Keratinocyte (primary cell): ENCODE data around the gene SPATA31C1. TPM values are rescaled to one million over a fixed set of nuclear protein-coding genes. Genes with fewer than 3 reads are reported as not detected.
A peak's percentile ranks its signal among the peaks of the same experiment; 100 is the strongest.

Experiments used
- DNase-seq: peaks from one replicate; pipeline ENCODE4 v3.0.0-alpha.2; 2011; ENCODE audit warnings: low read depth, missing footprints, low spot score
- FAIRE-seq: peaks from 2 replicates; lab custom pipeline; 2011; peaks lifted over from hg19 to GRCh38; lab: Jason Lieb, UNC
- H2AFZ ChIP-seq: 2 replicates; pipeline ENCODE4 v1.6.0; 2012; ENCODE audit warnings: low read length, control low read depth, inconsistent platforms; ENCODE audit not compliant: control insufficient read depth
- H3K27ac ChIP-seq: 2 replicates; pipeline ENCODE4 v1.5.1; 2011; ENCODE audit warnings: low read length; ENCODE audit not compliant: control insufficient read depth, insufficient read depth
- H3K27me3 ChIP-seq: 3 replicates; pipeline ENCODE4 v1.6.0; 2011; ENCODE audit warnings: low read length; ENCODE audit not compliant: control insufficient read depth, insufficient read depth; ENCODE audit errors: extremely low read depth
- H3K36me3 ChIP-seq, 2 experiments: 2 replicates in 1 of 2; 3 replicates in 1 of 2; pipeline ENCODE4 v1.5.1; 2011; ENCODE audit warnings: low read length in 2 of 2, mild to moderate bottlenecking in 1 of 2; ENCODE audit not compliant: control insufficient read depth in 2 of 2, insufficient read depth in 2 of 2; ENCODE audit errors: extremely low read depth in 1 of 2
- H3K4me1 ChIP-seq: 3 replicates; pipeline ENCODE4 v1.5.1; 2011; ENCODE audit warnings: low read length; ENCODE audit not compliant: control insufficient read depth, insufficient read depth; ENCODE audit errors: extremely low read depth
- H3K4me2 ChIP-seq: 3 replicates; pipeline ENCODE4 v1.6.0; 2011; ENCODE audit warnings: low read depth, low read length; ENCODE audit not compliant: control insufficient read depth, insufficient read depth; ENCODE audit errors: extremely low read depth
- H3K4me3 ChIP-seq, 3 experiments: fragments of 200-600 bp in 1 of 3; sonication (generic) in 1 of 3; 2 replicates in 2 of 3; 3 replicates in 1 of 3; pipeline ENCODE4 v1.5.1; 2011 to 2016; ENCODE audit warnings: low read length in 3 of 3, mild to moderate bottlenecking in 3 of 3, control low read depth in 2 of 3, inconsistent platforms in 1 of 3, low read depth in 1 of 3, mixed read lengths in 1 of 3, mixed run types in 1 of 3, moderate library complexity in 1 of 3; ENCODE audit not compliant: control insufficient read depth in 2 of 3, insufficient read depth in 2 of 3; ENCODE audit errors: extremely low read depth in 1 of 3
- H3K79me2 ChIP-seq: 2 replicates; pipeline ENCODE4 v1.6.0; 2012; ENCODE audit warnings: low read length; ENCODE audit not compliant: control insufficient read depth, insufficient read depth
- H3K9ac ChIP-seq: 3 replicates; pipeline ENCODE4 v1.6.0; 2011; ENCODE audit warnings: low read length; ENCODE audit not compliant: control insufficient read depth, insufficient read depth; ENCODE audit errors: extremely low read depth
- H3K9me1 ChIP-seq: 3 replicates; pipeline ENCODE4 v1.6.0; 2011; ENCODE audit warnings: low read length; ENCODE audit not compliant: control insufficient read depth, insufficient read depth; ENCODE audit errors: extremely low read depth
- H3K9me3 ChIP-seq: 2 replicates; pipeline ENCODE4 v1.5.1; 2012; ENCODE audit warnings: low read depth, low read length; ENCODE audit not compliant: control insufficient read depth
- H4K20me1 ChIP-seq: 3 replicates; pipeline ENCODE4 v1.6.0; 2011; ENCODE audit warnings: low read length; ENCODE audit not compliant: control insufficient read depth, insufficient read depth; ENCODE audit errors: extremely low read depth
- CTCF ChIP-seq, 3 experiments: IDR thresholded peaks in 1 of 3; conservative IDR thresholded peaks in 1 of 3; optimal IDR thresholded peaks in 1 of 3; 2 replicates in 2 of 3; 3 replicates in 1 of 3; pipeline versions ENCODE3 to v1.5.1; 2011; ENCODE audit warnings: low read length in 3 of 3, mild to moderate bottlenecking in 3 of 3, moderate library complexity in 2 of 3, control low read depth in 1 of 3, inconsistent platforms in 1 of 3; ENCODE audit not compliant: insufficient read depth in 2 of 3; ENCODE audit errors: extremely low read depth in 1 of 3
- EZH2 ChIP-seq: IDR thresholded peaks from one replicate; pipeline ENCODE4 v1.6.1; 2012; ENCODE audit warnings: inconsistent platforms, mild to moderate bottlenecking, low read length, moderate library complexity
- dilution Hi-C: fragments of 300-500 bp; cut with MboI; formaldehyde crosslinking; loops from one replicate; pipeline ENCODE4 v1.7.0; 2020; ENCODE audit warnings: low sequenced_read_pairs; ENCODE audit not compliant: extremely low pct_ligation_motif_present
- polyA plus RNA-seq, 5 experiments: library from polyadenylated mRNA; depleted of rRNA in 3 of 5; stranded (reverse) in 3 of 5; stranded (forward) in 1 of 5; unstranded in 1 of 5; fragments of >200 nt; gene quantifications; 1 replicate in 1 of 5; 2 replicates in 3 of 5; 3 replicates in 1 of 5; pipeline versions ENCODE4 v1.2.1 to v1.2.3, GENCODE V29; 2011 to 2012; ENCODE audit warnings: missing spikeins in 2 of 5, low read depth in 1 of 5, low replicate concordance in 1 of 5

The SPATA31C1 gene
- polyA plus RNA-seq, 1 donor (not counting 4 experiments of a cell fraction or from before 2014, with no cell fraction given), result not detected

GRCh38 chr9:87950296-87950695 lies 32.5 kb downstream of the SPATA31C1 start:
- H3K9me3 ChIP-seq, result no peaks in the 10 kb centered on the region

DNA sequence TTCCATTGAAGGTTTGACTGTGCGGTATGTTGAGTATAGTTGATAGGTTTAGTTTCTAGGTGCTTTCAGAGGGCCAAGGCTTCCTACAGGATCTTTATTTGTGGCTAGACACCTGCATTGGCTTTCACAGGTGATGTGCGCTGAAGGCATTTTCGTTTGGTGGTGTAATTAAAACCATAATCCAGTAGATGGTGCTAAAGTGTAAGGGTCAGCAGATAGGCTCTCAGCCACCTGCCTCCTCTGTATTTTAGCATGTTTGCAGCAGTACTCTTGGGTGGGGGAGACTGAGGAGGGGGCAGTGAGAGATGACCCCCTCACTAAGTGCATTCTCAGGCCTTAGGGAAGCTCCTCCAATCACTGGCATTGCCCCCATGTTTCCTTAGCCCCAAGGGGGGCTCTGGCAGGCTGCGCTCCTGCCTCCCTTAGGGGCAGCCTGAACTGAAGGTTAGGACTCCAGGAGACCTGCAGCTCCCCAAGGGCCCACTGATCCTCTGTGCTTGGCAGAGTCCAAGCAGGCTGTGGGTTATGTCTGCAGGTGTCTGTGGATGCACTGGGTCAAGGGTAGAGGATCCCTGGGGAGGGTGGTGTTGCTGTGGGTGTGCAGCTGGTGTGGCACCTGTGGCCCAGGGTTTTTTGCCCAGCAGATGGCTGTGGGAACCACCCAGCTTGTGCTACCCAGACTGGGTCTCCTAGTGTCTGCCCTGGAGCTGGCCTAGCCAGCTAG lies 33.2 kb downstream of the SPATA31C1 start:
- no peaks in the 10 kb centered on the region for H3K79me2 ChIP-seq
- H3K9me1 ChIP-seq, result no peaks in the 10 kb centered on the region
- no peak overlapping the region for H3K4me3 ChIP-seq
- no peaks in the 10 kb centered on the region for H4K20me1 ChIP-seq
- no peaks in the 10 kb centered on the region for H3K4me1 ChIP-seq
- FAIRE-seq (peak; percentile 23), DNase-seq (no peak)
- TF ChIP-seq CTCF (optimal IDR thresholded peaks at IDR 0.05 in 1 of 3, IDR thresholded peaks at IDR 0.05 in 1 of 3, conservative IDR thresholded peaks at IDR 0.05 in 1 of 3; ENCODE audit: extremely low read depth in 1 of 3, insufficient read depth in 2 of 3, low read length in 3 of 3), result peak; percentile 59 to 69 (median 64)
- TF ChIP-seq EZH2, result no peak
- H3K36me3 ChIP-seq, result no peaks in the 10 kb centered on the region
- H3K27ac ChIP-seq, result no peak overlapping the region
- no peaks in the 10 kb centered on the region for H3K27me3 ChIP-seq
- no peaks in the 10 kb centered on the region for H3K9me3 ChIP-seq
- no peak overlapping the region for H3K4me2 ChIP-seq
- no peak overlapping the region for H3K9ac ChIP-seq
- H2AFZ ChIP-seq, result no peak overlapping the region
- dilution Hi-C loops, result no loop called here

More at GRCh38 chr9:87950296-87950695, 32.5 kb downstream of the SPATA31C1 start:
- Histone ChIP-seq H3K27me3 (no peaks in the 10 kb centered on the region), H3K36me3 (no peaks in the 10 kb centered on the region), H3K4me1 (no peaks in the 10 kb centered on the region), H4K20me1 (no peaks in the 10 kb centered on the region), H3K9ac (no peak overlapping the region), H3K79me2 (no peaks in the 10 kb centered on the region), H2AFZ (no peak overlapping the region), H3K27ac (no peak overlapping the region), H3K4me3 (no peak overlapping the region), H3K4me2 (no peak overlapping the region), H3K9me1 (no peaks in the 10 kb centered on the region)
- no peak for DNase-seq
- TF ChIP-seq EZH2 (no peak), CTCF (optimal IDR thresholded peaks at IDR 0.05 in 1 of 3, IDR thresholded peaks at IDR 0.05 in 1 of 3, conservative IDR thresholded peaks at IDR 0.05 in 1 of 3; ENCODE audit: extremely low read depth in 1 of 3, insufficient read depth in 2 of 3, low read length in 3 of 3) (no peak)
- dilution Hi-C loops, result no loop called here
- no peak for FAIRE-seq
